Ovary (tissue), 9 donors: Measurements from ENCODE around the gene CCDC157. TPM values are rescaled to one million over a fixed set of nuclear protein-coding genes. Genes with fewer than 3 reads are reported as not detected.

ENCODE experiments used
- DNase-seq, 5 donors: peaks; one replicate each; pipeline ENCODE4 v3.0.0-alpha.2; 2019 to 2020
- H3K27ac ChIP-seq, 2 donors: fragments of 200-600 bp; one replicate each; pipeline versions ENCODE4 v1.5.1 to v1.8.0; 2019 to 2022
- H3K27me3 ChIP-seq: fragments of 200-600 bp; one replicate; pipeline ENCODE4 v1.8.0; 2022
- H3K36me3 ChIP-seq: fragments of 200-600 bp; sonication (generic); one replicate; pipeline ENCODE4 v1.5.1; 2019
- H3K4me1 ChIP-seq: one replicate; pipeline ENCODE4 v1.8.1; 2013; ENCODE audit warnings: mild to moderate bottlenecking, moderate library complexity; ENCODE audit not compliant: insufficient read depth
- H3K4me3 ChIP-seq: fragments of 200-600 bp; sonication (generic); one replicate; pipeline ENCODE4 v1.5.1; 2017
- H3K9me3 ChIP-seq, 2 donors: fragments of 200-600 bp in 1 of 2; sonication (generic) in 1 of 2; one replicate each; pipeline versions ENCODE4 v1.5.1 to v1.8.1; 2013 to 2019; ENCODE audit warnings: mild to moderate bottlenecking in 1 of 2, moderate library complexity in 1 of 2
- CTCF ChIP-seq, 3 donors: fragments of 450-650 bp in 2 of 3; fragments of 200-600 bp in 1 of 3; IDR thresholded peaks; one replicate each; pipeline versions ENCODE4 v1.5.1 to v1.8.0; 2016 to 2022; ENCODE audit warnings: antibody characterized with exemption in 3 of 3, mild to moderate bottlenecking in 1 of 3
- EP300 ChIP-seq: sonication (generic); formaldehyde crosslinking; IDR thresholded peaks from one replicate; pipeline ENCODE4 v1.6.1; 2017; ENCODE audit warnings: antibody characterized with exemption
- POLR2A ChIP-seq: fragments of 450-650 bp; IDR thresholded peaks from one replicate; pipeline ENCODE4 v1.6.1; 2017; ENCODE audit warnings: antibody characterized with exemption, mild to moderate bottlenecking, moderate library complexity
- WGBS, 3 donors: extraction: QIAGEN DNeasy Blood & Tissue Kit in 1 of 3; methylation state at CpG; one replicate each; pipeline versions ENCODE4 v1.1.5 to v1.1.7; 2013 to 2017; 5-methylcytosine and 5-hydroxymethylcytosine counted together
- intact Hi-C, 4 donors: fragments of 100-400 bp; cut with DNase I; formaldehyde crosslinking; loops; one replicate each; pipeline versions ENCODE4 v1.11.0 to v1.15.1; 2022 to 2023
- polyA plus RNA-seq, 2 donors: library from polyadenylated mRNA; stranded (reverse); fragments of 200-250 nt in 1 of 2; fragments of 350-450 nt in 1 of 2; fragmentation: Illumina TruSeq in 1 of 2; extraction: RNeasy Lipid Tissue Mini Kit (QIAGEN cat#74804) in 1 of 2; gene quantifications; one replicate each; pipeline ENCODE4 v1.2.3, GENCODE V29; 2013 to 2014
- total RNA-seq, 7 donors: library from RNA; depleted of rRNA in 2 of 7; stranded (reverse); fragments of >200 nt in 2 of 7; fragmentation: NEBNext Ultra II Directional in 3 of 7; extraction: Animal tissue kit (Norgen Biotek cat#: 25700) in 3 of 7; gene quantifications; one replicate each; pipeline versions ENCODE4 v1.1.0 to v1.2.4, GENCODE V29; 2016 to 2023
- donor health status: DM: no; HTN: no; CAD: no; lungs with moderate emphysema.
- donor health status: DM: no; HTN: no; CAD: no.
- donor health status: Bipolar disorder and iron deficiency.
- donor health status: DM: yes; HTN: yes; CAD: no.
- donor health status: DM: no; HTN: no; CAD: no.
- donor health status: DM: yes; HTN: yes; CAD: no.

CCDC157 gene
- total and polyA plus RNA-seq, 9 donors, result 0.60 to 28.0 (median 2.4) TPM

GRCh38 chr22:30408388-30409102 is 51.7 kb downstream of the CCDC157 start:
- TF ChIP-seq EP300, result no peak
- TF ChIP-seq CTCF (IDR thresholded peaks at IDR 0.05), result no peak
- no peak for TF ChIP-seq POLR2A
- Histone ChIP-seq H3K27me3 (no peaks in the 10 kb centered on the region), H3K27ac (no peak overlapping the region), H3K4me3 (no peak overlapping the region), H3K4me1 (no peaks in the 10 kb centered on the region), H3K9me3 (no peaks in the 10 kb centered on the region), H3K36me3 (no peaks in the 10 kb centered on the region)
- DNase-seq, result no peak
- intact Hi-C loops, result no loop called here
- 80 to 86% (median 83%) methylated on average over 13 of the region's 13 CpGs for WGBS, 3 donors

- Histone ChIP-seq H3K36me3 (no peaks in the 10 kb centered on the region), H3K27me3 (no peaks in the 10 kb centered on the region), H3K4me1 (no peaks in the 10 kb centered on the region), H3K4me3 (no peak overlapping the region), H3K9me3 (no peaks in the 10 kb centered on the region), H3K27ac (no peak overlapping the region)
- TF ChIP-seq EP300, result no peak
- no peak for TF ChIP-seq CTCF (IDR thresholded peaks at IDR 0.05)
- TF ChIP-seq POLR2A, result no peak
- intact Hi-C loops, result no loop called here
- 84 to 89% (median 86%) methylated on average over 3 of the region's 3 CpGs for WGBS, 3 donors
- no peak for DNase-seq
These were observed 55.0 kb downstream of the CCDC157 start for GRCh38 chr22:30411780-30412179.

GRCh38 chr22:30413001-30413400 is 56.2 kb downstream of the CCDC157 start:
- Histone ChIP-seq H3K4me1 (no peaks in the 10 kb centered on the region), H3K36me3 (no peaks in the 10 kb centered on the region), H3K9me3 (no peaks in the 10 kb centered on the region), H3K4me3 (no peak overlapping the region), H3K27ac (no peak overlapping the region), H3K27me3 (no peaks in the 10 kb centered on the region)
- DNase-seq, result no peak
- 80 to 91% (median 80%) methylated on average over 4 of the region's 4 CpGs for WGBS, 3 donors
- TF ChIP-seq CTCF (IDR thresholded peaks at IDR 0.05) (no peak), POLR2A (no peak), EP300 (no peak)
- intact Hi-C loops, result no loop called here

GRCh38 chr22:30413745-30414524 is 57.1 kb downstream of the CCDC157 start:
- Histone ChIP-seq H3K27me3 (no peaks in the 10 kb centered on the region), H3K36me3 (no peaks in the 10 kb centered on the region), H3K9me3 (no peaks in the 10 kb centered on the region), H3K4me3 (no peak overlapping the region), H3K4me1 (no peaks in the 10 kb centered on the region), H3K27ac (no peak overlapping the region)
- DNase-seq, result no peak
- intact Hi-C loops, result no loop called here
- TF ChIP-seq POLR2A, result no peak
- TF ChIP-seq CTCF (IDR thresholded peaks at IDR 0.05), result no peak
- no peak for TF ChIP-seq EP300
- 55 to 63% (median 60%) methylated on average over 5 of the region's 5 CpGs for WGBS, 3 donors
